ENCODE data around the gene DGKE.

The DGKE gene

DNA sequence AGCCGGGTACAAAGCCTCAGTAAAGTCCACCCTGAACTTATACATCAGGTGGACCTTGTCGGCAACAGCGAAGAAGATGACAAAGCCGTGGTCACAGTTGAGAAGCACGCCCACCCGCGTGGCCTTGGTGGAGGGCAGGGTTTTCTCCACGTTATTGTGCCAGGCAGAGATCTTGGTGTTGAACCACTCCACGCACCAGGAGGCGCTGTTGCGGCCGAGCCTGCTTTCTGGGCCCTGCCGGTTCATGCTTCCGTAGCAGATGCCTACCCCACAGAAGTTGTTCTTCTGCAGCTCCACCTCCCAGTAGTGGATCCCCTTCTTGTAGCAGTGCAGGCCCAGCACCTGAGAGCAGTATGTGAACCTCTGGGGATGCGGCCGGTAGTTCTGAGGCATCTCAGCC, 57.8 kb downstream of the DGKE start:
- TF ChIP-seq TAF1 (IDR thresholded peaks at IDR 0.05; ENCODE audit: borderline replicate concordance, insufficient read depth, low read length), result no peak

DNA sequence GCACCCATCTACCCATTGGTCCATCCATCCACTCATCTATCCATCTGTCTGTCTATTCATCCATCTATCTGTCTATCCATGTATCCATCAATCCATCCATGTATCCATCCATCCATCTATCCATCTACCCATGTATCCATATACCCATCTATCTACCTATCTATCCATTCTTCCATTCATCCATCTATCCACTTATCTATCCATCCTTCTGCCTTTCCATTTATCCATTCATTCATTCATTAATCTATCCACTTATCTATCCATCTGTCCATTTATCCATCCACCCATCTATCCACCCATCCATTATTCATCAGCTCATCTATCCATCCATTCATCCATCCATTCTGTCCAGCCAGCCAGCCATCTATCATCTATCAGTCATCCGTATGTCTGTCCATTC, 58.4 kb downstream of the DGKE start:
- TF ChIP-seq FOXP2 (optimal IDR thresholded peaks at IDR 0.05; ENCODE audit: borderline replicate concordance, extremely low read depth, extremely low read length, insufficient read depth) (no peak), SIN3A (IDR thresholded peaks at IDR 0.05; ENCODE audit: borderline replicate concordance, insufficient read depth, low read length) (no peak), POLR2AphosphoS5 (IDR thresholded peaks at IDR 0.05; ENCODE audit: low read depth, low read length) (no peak), TAF1 (IDR thresholded peaks at IDR 0.05; ENCODE audit: borderline replicate concordance, insufficient read depth, low read length) (no peak)
- TF ChIP-seq, protein P1, sequence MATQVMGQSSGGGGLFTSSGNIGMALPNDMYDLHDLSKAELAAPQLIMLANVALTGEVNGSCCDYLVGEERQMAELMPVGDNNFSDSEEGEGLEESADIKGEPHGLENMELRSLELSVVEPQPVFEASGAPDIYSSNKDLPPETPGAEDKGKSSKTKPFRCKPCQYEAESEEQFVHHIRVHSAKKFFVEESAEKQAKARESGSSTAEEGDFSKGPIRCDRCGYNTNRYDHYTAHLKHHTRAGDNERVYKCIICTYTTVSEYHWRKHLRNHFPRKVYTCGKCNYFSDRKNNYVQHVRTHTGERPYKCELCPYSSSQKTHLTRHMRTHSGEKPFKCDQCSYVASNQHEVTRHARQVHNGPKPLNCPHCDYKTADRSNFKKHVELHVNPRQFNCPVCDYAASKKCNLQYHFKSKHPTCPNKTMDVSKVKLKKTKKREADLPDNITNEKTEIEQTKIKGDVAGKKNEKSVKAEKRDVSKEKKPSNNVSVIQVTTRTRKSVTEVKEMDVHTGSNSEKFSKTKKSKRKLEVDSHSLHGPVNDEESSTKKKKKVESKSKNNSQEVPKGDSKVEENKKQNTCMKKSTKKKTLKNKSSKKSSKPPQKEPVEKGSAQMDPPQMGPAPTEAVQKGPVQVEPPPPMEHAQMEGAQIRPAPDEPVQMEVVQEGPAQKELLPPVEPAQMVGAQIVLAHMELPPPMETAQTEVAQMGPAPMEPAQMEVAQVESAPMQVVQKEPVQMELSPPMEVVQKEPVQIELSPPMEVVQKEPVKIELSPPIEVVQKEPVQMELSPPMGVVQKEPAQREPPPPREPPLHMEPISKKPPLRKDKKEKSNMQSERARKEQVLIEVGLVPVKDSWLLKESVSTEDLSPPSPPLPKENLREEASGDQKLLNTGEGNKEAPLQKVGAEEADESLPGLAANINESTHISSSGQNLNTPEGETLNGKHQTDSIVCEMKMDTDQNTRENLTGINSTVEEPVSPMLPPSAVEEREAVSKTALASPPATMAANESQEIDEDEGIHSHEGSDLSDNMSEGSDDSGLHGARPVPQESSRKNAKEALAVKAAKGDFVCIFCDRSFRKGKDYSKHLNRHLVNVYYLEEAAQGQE (IDR thresholded peaks at IDR 0.05; ENCODE audit: insufficient read depth in 1 of 2, low read depth in 2 of 2, low read length in 2 of 2), result no peak

DNA sequence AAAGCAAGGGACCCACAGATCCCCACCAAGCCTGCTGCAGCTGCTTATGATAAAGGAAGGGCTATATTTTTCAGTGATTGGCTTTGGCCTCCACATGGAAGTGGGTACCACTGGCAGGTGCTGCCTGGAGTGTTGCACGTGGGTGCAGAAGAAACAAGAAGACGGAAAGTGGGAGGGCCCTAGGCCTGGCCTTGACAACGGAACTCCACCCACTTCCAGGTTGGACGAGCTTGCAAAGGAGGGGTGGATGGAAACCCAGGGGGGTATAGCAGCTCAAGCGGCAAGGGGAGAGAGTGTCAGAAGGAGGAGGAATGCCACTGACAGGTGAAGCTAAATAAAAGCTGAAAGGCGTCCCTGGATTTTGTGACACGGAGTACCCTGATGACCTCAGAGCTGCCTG, 59.6 kb downstream of the DGKE start:
- no peak for TF ChIP-seq FOXP2 (optimal IDR thresholded peaks at IDR 0.05; ENCODE audit: borderline replicate concordance, extremely low read depth, extremely low read length, insufficient read depth)
- no peak for TF ChIP-seq TAF1 (IDR thresholded peaks at IDR 0.05; ENCODE audit: borderline replicate concordance, insufficient read depth, low read length)
- TF ChIP-seq POLR2AphosphoS5 (IDR thresholded peaks at IDR 0.05; ENCODE audit: low read depth, low read length), result no peak
- no peak for TF ChIP-seq SIN3A (IDR thresholded peaks at IDR 0.05; ENCODE audit: borderline replicate concordance, insufficient read depth, low read length)
- TF ChIP-seq, protein P1 (IDR thresholded peaks at IDR 0.05; ENCODE audit: insufficient read depth in 1 of 2, low read depth in 2 of 2, low read length in 2 of 2), result no peak

DNA sequence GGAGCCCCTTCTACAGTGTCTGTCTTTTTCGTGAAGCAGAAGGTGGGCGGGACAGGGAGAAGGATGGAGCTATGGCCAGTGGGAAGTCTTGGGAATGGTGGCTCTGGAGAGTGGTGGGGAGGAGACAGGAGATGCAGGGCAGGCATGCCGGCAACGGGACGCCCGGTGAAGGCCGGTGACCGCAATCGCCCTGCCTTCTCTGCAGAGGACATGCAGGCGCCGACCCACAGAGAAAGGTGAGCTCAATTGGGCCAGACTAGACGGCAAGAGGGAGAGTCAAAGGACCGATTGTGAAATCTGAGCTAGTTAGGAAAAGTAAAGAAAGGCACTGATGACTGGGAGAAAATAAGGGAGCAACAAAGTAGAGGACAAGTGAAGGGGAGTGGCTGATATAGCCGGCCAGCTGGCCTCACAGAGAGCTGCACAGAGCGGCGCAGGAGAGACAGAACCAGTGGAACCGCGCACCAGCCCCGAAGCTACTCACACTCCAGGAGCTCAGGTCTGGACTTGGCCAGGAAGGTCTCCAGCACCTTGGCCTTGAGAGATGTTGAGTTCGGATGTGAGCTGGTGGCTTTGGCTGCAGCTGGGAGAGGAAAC, 61.0 kb downstream of the DGKE start:
- TF ChIP-seq FOXP2 (optimal IDR thresholded peaks at IDR 0.05; ENCODE audit: borderline replicate concordance, extremely low read depth, extremely low read length, insufficient read depth) (no peak), POLR2AphosphoS5 (IDR thresholded peaks at IDR 0.05; ENCODE audit: low read depth, low read length) (no peak), SIN3A (IDR thresholded peaks at IDR 0.05; ENCODE audit: borderline replicate concordance, insufficient read depth, low read length) (no peak), TAF1 (IDR thresholded peaks at IDR 0.05; ENCODE audit: borderline replicate concordance, insufficient read depth, low read length) (no peak)
- TF ChIP-seq, protein P1 (IDR thresholded peaks at IDR 0.05; ENCODE audit: insufficient read depth in 1 of 2, low read depth in 2 of 2, low read length in 2 of 2), result no peak

GRCh38 chr17:56896217-56896967, 62.4 kb downstream of the DGKE start:
- no peak for TF ChIP-seq SIN3A (IDR thresholded peaks at IDR 0.05; ENCODE audit: borderline replicate concordance, insufficient read depth, low read length)
- TF ChIP-seq, protein P1 (IDR thresholded peaks at IDR 0.05; ENCODE audit: insufficient read depth in 1 of 2, low read depth in 2 of 2, low read length in 2 of 2), result no peak
